ENCODE data around the gene FBN2. TPM values are rescaled to one million over a fixed set of nuclear protein-coding genes. Genes with fewer than 3 reads are reported as not detected.

The FBN2 gene
- total RNA-seq, 2 donors from 2014 or later, result 1.8 to 1.9 TPM

- TF ChIP-seq CTCF (IDR thresholded peaks at IDR 0.05), result no peak
- Histone ChIP-seq H3K9me3 (no peaks in the 10 kb centered on the region), H3K4me3 (no peak overlapping the region), H3K36me3 (no peaks in the 10 kb centered on the region), H3K27ac (no peak overlapping the region), H3K27me3 (no peaks in the 10 kb centered on the region), H3K4me1 (no peaks in the 10 kb centered on the region), H3K9ac (ENCODE audit: low read depth in 2 of 2, low read length in 2 of 2) (no peak overlapping the region)
- DNase-seq, result no peak
- intact Hi-C loops (cut with DNase I), result no loop called here
These were observed 51.0 kb downstream of the FBN2 start for GRCh38 chr5:128487041-128487440.

GRCh38 chr5:128483738-128484137 lies 54.3 kb downstream of the FBN2 start:
- no peak overlapping the region for H3K4me3 ChIP-seq
- H3K9me3 ChIP-seq, result no peaks in the 10 kb centered on the region
- no peaks in the 10 kb centered on the region for H3K36me3 ChIP-seq
- H3K27me3 ChIP-seq, result no peaks in the 10 kb centered on the region
- intact Hi-C loops (cut with DNase I), result no loop called here
- no peak for TF ChIP-seq CTCF (IDR thresholded peaks at IDR 0.05)
- DNase-seq, result no peak
- H3K4me1 ChIP-seq, result no peaks in the 10 kb centered on the region
- H3K9ac ChIP-seq (ENCODE audit: low read depth in 2 of 2, low read length in 2 of 2), result no peak overlapping the region
- H3K27ac ChIP-seq, result no peak overlapping the region

- Histone ChIP-seq H3K4me1 (no peaks in the 10 kb centered on the region), H3K4me3 (no peak overlapping the region), H3K9ac (ENCODE audit: low read depth in 2 of 2, low read length in 2 of 2) (no peak overlapping the region), H3K27me3 (no peaks in the 10 kb centered on the region), H3K9me3 (no peaks in the 10 kb centered on the region), H3K27ac (no peak overlapping the region), H3K36me3 (no peaks in the 10 kb centered on the region)
- no peak for DNase-seq
- intact Hi-C loops (cut with DNase I), result no loop called here
- no peak for TF ChIP-seq CTCF (IDR thresholded peaks at IDR 0.05)
These were observed 57.0 kb downstream of the FBN2 start for GRCh38 chr5:128480906-128481633.

- H3K36me3 ChIP-seq, result no peaks in the 10 kb centered on the region
- no peaks in the 10 kb centered on the region for H3K4me1 ChIP-seq
- H3K27me3 ChIP-seq, result no peaks in the 10 kb centered on the region
- no peaks in the 10 kb centered on the region for H3K9me3 ChIP-seq
- no peak overlapping the region for H3K27ac ChIP-seq
- no peak overlapping the region for H3K4me3 ChIP-seq
- intact Hi-C loops (cut with DNase I), result no loop called here
- H3K9ac ChIP-seq (ENCODE audit: low read depth in 2 of 2, low read length in 2 of 2), result no peak overlapping the region
- no peak for DNase-seq
- TF ChIP-seq CTCF (IDR thresholded peaks at IDR 0.05), result no peak
These were observed 57.9 kb downstream of the FBN2 start for GRCh38 chr5:128480158-128480557.

- H3K27me3 ChIP-seq, result no peaks in the 10 kb centered on the region
- H3K36me3 ChIP-seq, result no peaks in the 10 kb centered on the region
- H3K4me3 ChIP-seq, result no peak overlapping the region
- no peaks in the 10 kb centered on the region for H3K4me1 ChIP-seq
- no peak for TF ChIP-seq CTCF (IDR thresholded peaks at IDR 0.05)
- intact Hi-C loops (cut with DNase I), result no loop called here
- no peak for DNase-seq
- H3K27ac ChIP-seq, result no peak overlapping the region
- no peak overlapping the region for H3K9ac ChIP-seq (ENCODE audit: low read depth in 2 of 2, low read length in 2 of 2)
- H3K9me3 ChIP-seq, result no peaks in the 10 kb centered on the region
These were observed 59.4 kb downstream of the FBN2 start for GRCh38 chr5:128478386-128479368.

Data from colonic mucosa (tissue), 4 donors.